Skeletal muscle cell (primary cell): ENCODE measurements around the gene SLC39A3.
A peak's percentile ranks its signal among the peaks of the same experiment; 100 is the strongest.
"Not testable (repeated sequence)": the region's sequence is repeated elsewhere in the genome, so short reads cannot be mapped to it uniquely, and the experiment has no call there.

Experiments used
- DNase-seq: peaks from one replicate; pipeline ENCODE4 v3.0.0-alpha.2; 2010; ENCODE audit warnings: low read depth
- H3K4me3 ChIP-seq: 2 replicates; pipeline ENCODE4 v1.5.1; 2011; ENCODE audit warnings: low read depth, mild to moderate bottlenecking, control low read depth, low read length, moderate library complexity

Gene SLC39A3

DNA sequence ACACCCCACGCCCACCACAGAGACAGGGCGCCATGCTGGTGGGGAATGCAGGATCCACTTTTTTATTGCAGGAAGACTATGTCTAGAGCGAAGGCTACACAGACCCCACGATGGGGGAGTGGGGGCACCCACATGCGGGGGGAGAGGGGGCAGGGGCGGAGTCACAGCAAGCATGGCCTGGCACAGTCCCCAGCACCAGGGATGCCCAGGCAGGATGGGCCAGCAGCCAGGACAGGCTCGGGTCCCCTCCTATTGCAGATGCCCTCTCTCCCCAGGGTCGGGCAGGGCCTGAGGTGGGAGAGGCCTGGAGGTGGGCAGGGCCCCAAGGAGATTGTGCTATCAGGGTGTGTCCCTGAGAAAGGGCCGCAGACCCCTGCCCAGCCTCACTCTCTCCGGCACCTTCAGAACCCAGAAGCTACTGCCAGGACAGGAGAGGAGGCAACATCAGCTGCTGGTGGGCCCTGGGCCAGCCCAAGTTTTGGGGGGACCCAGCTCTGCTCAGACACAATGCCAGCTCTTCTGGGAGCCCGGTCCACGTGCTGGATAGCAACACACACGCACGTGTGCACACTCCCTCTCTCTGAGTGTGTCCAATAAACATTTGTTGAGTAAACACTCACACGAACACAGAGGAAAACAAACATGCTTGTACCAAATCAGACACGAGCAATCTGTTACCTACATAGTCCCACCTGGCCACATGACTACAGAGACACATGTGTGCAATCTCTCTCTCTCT is 25.1 kb downstream of the SLC39A3 start:
- H3K4me3 ChIP-seq, result no peak overlapping the region
- DNase-seq, result no peak

DNA sequence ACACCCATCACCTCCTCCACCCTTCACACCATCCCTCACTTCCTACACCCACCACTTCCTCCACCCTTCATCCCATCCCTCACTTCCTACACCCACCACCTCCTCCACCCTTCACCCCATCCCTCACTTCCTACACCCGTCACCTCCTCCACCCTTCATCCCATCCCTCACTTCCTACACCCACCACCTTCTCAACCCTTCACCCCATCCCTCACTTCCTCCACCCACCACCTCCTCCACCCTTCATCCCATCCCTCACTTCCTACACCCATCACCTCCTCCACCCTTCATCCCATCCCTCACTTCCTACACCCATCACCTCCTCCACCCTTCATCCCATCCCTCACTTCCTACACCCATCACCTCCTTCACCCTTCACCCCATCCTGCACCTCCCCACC is 25.7 kb downstream of the SLC39A3 start:
- DNase-seq, H3K4me3 ChIP-seq: not testable (repeated sequence)

DNA sequence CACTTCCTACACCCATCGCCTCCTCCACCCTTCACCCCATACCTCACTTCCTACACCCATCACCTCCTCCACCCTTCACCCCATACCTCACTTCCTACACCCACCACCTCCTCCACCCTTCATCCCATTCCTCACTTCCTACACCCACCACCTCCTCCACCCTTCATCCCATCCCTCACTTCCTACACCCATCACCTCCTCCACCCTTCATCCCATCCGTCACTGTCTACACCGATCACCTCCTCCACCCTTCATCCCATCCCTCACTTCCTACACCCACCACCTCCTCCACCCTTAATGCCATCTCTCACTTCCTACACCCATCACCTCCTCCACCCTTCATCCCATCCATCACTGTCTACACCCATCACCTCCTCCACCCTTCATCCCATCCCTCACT is 26.6 kb downstream of the SLC39A3 start:
- DNase-seq, H3K4me3 ChIP-seq: not testable (repeated sequence)

DNA sequence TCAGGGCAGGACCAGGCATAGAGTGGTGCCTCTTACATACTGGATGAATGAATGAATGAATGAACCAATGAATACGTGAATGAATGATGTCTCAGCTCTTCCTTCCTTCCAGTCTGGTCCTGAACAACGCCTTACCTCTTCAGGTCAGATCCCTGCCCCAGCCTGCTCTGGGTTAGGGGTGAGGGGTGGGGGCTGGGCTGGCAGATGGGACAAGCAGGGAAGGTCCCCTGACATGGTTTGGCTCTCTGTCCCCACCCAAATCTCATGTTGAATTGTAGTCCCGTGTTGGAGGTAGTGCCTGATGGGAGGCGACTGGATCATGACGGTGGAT is 28.0 kb downstream of the SLC39A3 start:
- DNase-seq, result no peak
- H3K4me3 ChIP-seq, result no peak overlapping the region

DNA sequence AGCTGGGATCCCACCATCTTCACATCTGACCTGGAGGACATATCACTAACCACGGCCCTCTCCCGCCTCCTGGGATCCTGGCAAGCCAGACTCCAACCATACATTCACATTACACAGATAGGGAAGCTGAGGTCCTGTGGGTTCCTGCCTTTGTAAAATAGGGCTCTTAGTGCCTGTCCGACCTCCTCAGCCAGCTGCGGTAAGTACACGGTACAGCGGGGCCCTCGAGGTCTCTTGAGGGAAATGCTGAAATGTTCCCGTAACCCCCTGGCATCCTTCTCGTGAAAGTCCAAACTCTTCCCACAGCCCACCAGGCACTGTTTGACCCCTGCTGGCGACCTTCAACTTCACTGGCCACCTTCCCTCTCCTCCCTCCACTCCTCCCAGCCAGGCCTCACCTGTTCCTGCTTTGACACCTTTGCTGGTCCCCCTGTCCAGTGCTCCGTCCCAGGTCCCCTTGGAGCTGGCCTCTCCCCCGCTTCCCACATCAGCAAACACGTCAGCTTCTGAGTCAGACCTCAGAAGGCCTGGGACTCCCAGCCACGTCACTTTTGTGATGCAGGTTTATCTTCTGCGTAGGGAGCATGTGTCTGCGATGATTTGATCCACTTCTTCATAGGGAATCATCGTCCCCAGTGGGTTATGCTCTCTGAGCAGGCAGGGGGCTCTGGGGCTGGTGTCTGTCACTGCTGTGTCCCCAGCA is 28.5 kb downstream of the SLC39A3 start:
- peak; percentile 57 for DNase-seq
- no peak overlapping the region for H3K4me3 ChIP-seq

DNA sequence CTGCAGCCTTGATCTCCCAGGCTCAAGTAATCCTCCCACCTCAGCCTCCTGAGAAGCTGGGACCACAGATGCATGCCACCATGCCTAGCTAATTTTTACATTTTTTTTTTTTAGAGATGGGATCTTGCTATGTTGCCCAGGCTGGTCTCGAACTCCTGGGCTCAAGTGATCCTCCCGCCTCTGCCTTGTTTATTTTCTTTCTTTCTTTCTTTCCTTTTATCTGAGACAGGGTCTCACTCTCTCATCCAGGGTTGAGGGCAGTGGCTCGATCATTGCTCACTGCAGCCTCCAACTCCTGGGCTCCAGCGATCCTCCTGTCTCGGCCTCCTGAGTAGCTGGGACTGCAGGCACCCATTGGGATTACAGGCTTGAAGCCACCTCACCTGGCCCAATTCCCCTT is 33.6 kb downstream of the SLC39A3 start:
- H3K4me3 ChIP-seq, result no peak overlapping the region
- no peak for DNase-seq

DNA sequence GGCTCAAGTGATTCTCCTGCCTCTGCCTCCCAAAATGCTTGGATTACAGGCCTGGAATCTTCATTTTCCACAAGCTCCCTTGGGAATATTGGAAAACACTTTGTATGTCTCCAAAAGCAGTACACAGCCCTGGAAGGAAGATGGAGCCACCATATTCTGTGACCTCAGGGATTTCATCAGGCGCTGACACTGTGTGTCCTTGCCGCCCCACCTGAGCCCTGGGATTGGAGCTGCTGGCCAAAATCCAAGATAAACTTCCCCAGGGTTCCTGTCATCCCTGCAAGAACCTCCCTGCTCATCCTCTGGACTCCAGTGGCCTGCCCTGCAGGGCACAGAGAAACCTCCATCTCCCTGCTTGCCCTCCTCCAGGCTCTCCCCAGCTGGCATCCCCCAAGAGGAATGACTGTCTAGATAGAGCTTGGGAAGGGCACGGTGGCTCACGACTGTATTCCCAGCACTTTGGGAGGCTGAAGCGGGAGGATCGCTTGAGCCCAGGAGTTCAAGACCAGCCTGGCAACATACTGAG is 36.1 kb downstream of the SLC39A3 start:
- no peak overlapping the region for H3K4me3 ChIP-seq
- no peak for DNase-seq

DNA sequence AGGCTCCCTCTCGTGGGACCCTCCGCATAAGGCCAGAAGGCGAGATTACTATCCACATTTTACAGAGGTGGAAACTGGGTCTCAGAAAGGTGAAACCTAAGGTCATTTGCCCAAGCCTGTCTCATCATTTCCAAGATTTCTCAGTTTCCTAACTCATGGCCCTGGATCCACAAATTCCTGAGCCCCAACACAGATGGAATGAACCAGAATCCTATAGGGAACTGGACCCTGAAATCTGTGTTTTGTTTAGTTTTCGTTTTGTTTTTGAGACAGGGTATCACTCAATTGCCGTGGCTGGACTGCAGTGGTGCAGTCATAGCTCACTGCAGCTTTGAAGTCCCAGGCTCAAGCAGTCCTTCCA is 36.8 kb downstream of the SLC39A3 start:
- H3K4me3 ChIP-seq, result peak overlapping the region; percentile 29
- DNase-seq, result no peak

DNA sequence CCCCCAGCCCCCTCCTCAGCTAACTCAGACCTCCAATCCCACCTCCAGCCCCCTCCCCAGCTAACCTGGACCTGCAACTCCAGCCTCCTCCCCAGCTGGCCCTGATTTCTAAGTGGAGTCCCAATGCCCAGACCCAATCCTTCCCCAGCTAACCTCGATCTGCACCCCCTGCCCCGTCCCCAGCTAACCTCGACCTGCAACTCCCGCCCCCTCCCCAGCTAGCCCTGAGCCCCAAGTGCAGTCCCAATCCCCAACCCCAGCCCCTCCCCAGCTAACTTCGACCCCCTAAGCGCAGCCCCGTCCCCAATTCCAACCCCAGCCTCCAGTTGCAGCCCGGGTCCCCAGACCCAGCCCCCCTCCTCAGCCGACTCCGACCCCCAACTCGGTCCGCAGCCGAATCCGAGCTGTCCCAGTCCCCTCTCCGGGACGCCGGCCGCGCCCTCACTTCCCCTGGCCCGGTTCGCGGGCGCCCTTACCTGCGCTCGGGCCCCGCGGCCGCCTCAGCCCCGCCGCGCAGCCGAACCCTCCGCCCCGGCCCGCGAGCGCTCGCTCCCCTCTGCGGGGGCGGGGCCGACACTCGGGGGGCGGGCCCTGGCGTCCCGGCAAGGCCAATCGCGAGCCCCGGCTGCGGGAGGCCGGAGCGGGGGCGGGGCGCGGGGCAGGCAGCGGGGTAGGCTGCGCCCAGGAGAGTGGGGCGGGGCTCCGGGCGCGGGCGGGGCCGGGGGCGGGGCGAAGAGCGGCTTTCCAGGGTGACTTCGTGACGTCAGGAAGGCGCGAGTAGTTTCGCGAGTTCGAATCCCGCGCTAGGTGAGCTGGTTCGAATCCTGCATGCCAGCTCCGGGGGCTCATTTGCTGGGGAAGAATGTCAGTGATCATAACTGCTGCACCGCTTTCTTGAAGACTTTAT is 37.4 kb downstream of the SLC39A3 start, which contains the start of gene GNG7:
TSS of gene GNG7 (minus strand) at position 525 of the 907 bp plus-strand sequence. CDS start 182,006 bp downstream, outside the sequence.
- peak; percentile 39 for DNase-seq
- H3K4me3 ChIP-seq, result peak within 1 kb of the TSS; percentile 44

DNA sequence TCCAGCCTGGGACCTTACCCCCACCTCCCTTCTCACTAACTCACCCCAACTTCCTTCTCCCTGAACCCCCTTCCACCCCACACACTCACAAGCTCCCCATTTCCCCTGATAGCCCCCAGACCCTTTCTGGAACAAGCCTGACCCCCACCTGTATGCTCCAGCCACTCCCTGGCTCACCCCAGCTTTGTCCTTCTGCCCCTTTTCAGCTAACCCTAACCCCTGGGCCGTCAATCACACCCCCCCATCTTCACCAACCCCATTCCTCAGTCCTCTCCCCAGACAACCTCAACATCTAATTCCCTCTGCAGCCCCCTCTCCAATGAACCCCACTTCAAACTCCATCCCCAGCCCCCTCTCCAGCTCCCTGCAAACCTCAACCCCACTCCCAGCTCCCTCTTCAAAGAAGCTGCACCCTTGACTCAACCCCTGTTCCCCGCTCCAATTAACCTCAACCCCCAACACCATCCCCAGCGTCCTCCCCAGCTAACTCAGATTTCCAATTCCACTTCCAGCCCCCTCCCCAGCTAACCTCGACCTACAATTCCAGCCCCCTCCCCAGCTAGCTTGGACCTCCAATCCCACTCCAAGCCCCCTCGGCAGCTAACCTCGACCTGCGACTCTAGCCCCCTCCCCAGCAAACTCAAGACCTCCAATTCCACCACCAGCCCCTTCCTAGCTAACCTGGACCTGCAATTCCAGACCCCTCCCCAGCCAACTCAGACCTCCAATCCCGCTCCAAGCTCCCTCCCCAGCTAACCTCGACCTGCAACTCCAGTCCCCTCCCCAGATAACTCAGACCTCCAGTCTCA is 38.3 kb downstream of the SLC39A3 start:
- H3K4me3 ChIP-seq, result no peak overlapping the region
- no peak for DNase-seq

DNA sequence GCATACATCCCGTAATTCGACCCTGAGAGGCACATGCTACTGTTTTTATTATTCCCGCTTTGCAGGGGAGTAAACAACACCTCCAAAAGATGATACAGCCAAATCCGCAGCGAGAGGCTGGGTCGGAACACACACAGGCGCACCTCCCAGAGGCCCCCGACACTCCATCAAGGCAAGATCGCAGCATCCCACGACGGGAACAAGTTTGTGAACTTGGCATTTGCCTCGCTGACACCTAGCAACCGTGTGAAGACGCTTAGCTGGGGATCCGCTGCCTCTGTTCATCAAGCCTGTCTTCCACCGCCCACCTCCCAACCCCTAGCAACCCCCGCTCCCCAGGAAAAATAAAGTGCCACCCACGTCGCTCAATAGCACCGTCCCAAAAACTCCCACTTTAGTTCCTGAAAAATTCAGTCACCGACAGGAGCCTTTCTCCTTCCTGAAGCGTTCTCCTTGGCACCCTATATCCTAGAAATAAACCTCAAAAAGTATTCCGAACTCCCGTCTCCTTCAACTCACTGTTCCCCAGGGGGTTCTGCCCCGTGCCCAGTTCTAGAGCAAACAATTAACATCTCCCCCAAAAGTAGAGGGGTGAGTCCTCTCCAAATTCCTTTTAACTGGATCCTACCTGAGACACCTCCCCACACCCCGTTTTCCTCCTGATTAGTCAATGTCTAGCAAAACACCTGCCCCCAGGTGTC is 39.0 kb downstream of the SLC39A3 start:
- no peak overlapping the region for H3K4me3 ChIP-seq
- no peak for DNase-seq

DNA sequence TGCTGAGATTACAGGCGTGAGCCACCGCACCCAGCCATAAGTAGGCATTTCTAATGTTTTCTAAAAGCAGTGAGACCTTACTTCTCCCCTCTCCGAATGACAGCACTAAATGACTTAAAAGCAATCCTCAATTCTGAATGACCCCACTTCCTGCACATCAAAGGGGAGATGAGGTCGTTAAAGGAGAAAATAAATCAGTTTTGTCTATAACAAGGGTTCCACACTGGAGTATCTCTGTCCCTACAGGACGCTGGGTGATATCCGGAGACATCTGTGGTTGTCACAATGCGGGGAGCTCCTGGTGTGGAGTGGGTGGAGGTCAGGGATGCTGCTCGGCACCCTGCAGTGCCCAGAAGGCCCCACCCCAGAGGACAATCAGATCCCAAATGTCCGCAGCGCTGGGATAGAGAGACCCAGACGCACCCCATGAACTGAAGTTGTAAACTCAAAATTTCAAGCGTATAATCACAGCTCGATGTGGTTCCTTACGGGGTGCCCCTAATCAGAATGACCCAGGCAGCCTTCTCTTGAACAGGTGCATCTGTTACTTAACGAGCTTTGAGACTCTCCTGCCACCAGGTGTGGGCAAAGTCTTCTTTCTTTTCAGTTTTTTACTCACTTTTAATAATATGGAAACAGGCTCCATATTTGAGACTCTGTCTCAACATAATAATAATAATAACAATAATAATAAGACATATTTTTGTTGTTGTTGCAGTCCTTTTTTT is 40.2 kb downstream of the SLC39A3 start:
- no peak for DNase-seq
- no peak overlapping the region for H3K4me3 ChIP-seq

DNA sequence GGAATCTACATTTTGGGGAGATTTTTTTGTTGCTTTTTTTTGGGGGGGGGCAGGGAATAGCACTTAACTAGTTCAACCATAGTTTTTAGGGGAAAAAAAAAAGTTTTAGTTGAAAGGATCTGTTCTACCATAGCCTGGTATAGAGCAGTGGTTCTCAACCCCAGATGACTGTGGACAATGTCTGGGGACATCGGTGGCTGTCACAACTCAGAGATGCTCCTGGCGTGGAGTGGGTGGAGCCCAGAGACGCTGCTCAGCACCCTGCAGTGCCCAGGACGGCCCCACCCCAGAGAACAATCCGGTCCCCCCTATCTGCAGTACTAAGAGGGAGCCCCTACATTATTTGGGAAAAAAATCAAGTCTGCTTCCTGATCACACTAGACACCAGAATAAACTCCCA is 45.6 kb downstream of the SLC39A3 start:
- no peak overlapping the region for H3K4me3 ChIP-seq
- no peak for DNase-seq

DNA sequence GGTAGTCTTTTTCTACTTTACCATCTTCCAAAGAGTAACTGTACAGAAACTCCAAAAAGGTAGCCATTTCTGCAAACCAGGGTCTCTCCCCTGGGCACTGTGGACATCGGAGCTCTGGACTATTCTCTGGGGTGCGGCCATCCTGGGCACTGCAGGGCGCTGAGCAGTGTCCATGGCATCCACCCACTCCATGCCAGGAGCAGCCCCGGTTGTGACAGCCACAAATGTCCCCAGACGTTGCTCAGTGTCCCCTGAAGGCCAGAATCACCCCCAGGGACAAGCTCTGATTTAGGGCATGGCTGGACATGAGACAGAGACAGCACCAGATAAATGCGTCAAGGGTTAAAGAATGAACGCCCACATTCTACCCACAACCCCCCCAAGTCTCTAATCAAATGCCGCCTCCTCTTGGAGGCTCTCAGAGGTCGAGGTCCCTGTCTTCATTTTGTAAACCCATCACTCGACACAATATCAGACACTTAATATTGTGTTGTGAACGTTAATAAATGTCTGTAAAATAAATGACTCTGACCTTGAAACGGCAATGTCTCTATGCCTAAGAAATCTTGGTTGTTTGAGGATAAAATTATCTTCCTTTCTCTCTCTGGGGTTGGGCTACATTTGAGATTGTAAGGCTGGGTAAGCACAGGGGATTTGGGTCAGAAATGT is 46.2 kb downstream of the SLC39A3 start:
- H3K4me3 ChIP-seq, result no peak overlapping the region
- no peak for DNase-seq

DNA sequence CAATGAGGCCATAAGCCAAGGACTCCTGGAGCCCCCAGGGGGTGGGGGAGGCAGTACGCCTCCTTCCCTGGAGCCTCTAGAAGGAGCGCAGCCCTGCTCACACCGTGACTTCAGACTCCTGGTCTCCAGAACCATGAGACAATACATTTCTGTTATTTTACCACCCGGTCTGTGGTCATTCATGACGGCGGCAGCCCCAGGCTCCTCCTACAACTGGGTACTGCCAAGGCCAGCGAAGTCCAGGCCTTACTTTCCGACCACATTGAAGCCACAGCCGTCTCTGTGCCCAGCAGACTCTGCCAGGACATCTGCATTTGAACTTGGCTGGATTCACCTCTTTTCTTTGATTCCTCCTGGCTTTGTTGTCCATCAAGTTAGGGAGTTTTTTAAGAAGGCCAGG is 47.9 kb downstream of the SLC39A3 start:
- no peak for DNase-seq
- no peak overlapping the region for H3K4me3 ChIP-seq

DNA sequence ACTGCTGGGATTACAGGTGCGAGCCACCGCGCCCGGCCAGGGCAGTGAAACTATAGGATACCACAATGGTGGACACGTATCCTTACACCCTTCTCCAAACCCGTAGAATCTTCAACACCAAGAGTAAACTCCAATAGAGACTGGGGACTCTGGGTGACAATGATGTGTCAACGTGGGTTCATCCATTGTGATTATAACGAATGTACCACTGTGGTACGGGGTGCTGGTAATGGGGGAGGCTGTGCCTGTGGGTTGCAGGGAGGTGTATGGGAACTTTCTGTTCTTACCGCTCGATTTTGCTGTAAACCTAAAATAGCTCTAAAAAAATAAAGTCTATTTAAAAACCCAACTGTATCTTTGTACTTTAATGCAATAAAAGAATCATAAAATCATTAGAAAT is 49.0 kb downstream of the SLC39A3 start:
- no peak for DNase-seq

DNA sequence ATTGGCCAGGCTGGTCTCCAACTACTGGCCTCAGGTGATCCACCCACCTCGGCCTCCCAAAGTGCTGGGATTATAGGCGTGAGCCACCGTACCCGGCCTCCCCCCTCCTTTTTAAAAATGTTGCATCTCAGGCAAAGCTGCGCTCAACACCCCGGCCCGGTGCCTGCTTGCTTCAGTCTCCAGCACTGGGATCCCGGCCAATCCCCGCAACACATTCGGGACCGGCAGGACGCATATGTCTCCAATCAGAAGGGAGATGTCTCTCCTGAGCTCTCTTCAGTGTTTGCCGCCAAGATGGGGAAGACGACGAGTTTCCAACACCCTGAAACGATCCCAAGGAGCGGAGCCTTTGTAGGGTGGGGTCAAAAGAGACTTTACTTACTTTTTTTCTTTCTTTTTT is 53.5 kb downstream of the SLC39A3 start:
- no peak for DNase-seq
- no peak overlapping the region for H3K4me3 ChIP-seq

More for the DNA sequence above, 49.0 kb downstream of the SLC39A3 start:
- H3K4me3 ChIP-seq, result no peak overlapping the region
